A673 (cell line): Measurements from ENCODE around the gene C5orf52.

Experiments
- EZH2 ChIP-seq: fragments of 200-600 bp; sonication (generic); IDR thresholded peaks from 2 replicates; pipeline ENCODE4 v1.6.1; 2017; ENCODE audit warnings: borderline replicate concordance, low read depth, mild to moderate bottlenecking, mixed read lengths, antibody characterized with exemption, low read length; ENCODE audit not compliant: poor library complexity, severe bottlenecking
- TF ChIP-seq, protein P1 (sequence below): fragments of 300-800, 200-600 bp; sonication (generic); conservative IDR thresholded peaks from 2 replicates; pipeline ENCODE4 v1.5.1; 2017; ENCODE audit warnings: low read depth, mild to moderate bottlenecking, antibody characterized with exemption, low read length, moderate library complexity, mixed read lengths

DNA sequence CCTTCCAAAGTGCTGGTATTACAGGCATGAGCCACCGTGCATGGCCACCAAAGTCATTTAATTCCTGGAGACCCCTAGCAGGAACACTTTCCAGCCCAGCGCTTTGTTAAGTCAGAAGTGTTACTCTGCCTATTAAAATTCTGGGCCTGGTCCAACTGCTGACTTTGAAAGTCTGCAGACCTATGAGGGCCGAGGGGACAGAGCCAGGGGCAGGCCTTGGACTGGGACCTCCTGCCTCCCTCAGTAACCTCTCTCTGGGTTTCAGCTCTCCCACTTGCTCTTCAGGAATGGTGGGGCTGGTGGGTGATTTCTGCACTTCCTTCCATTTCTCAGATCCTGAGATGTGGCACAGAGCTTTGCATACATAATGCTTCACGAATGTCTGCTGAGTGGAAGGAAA is 9.7 kb downstream of the C5orf52 start:
- TF ChIP-seq, protein P1, sequence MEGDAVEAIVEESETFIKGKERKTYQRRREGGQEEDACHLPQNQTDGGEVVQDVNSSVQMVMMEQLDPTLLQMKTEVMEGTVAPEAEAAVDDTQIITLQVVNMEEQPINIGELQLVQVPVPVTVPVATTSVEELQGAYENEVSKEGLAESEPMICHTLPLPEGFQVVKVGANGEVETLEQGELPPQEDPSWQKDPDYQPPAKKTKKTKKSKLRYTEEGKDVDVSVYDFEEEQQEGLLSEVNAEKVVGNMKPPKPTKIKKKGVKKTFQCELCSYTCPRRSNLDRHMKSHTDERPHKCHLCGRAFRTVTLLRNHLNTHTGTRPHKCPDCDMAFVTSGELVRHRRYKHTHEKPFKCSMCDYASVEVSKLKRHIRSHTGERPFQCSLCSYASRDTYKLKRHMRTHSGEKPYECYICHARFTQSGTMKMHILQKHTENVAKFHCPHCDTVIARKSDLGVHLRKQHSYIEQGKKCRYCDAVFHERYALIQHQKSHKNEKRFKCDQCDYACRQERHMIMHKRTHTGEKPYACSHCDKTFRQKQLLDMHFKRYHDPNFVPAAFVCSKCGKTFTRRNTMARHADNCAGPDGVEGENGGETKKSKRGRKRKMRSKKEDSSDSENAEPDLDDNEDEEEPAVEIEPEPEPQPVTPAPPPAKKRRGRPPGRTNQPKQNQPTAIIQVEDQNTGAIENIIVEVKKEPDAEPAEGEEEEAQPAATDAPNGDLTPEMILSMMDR: no peak
- no peak for TF ChIP-seq EZH2
